ENCODE measurements around the gene YTHDC1.

Gene YTHDC1

DNA sequence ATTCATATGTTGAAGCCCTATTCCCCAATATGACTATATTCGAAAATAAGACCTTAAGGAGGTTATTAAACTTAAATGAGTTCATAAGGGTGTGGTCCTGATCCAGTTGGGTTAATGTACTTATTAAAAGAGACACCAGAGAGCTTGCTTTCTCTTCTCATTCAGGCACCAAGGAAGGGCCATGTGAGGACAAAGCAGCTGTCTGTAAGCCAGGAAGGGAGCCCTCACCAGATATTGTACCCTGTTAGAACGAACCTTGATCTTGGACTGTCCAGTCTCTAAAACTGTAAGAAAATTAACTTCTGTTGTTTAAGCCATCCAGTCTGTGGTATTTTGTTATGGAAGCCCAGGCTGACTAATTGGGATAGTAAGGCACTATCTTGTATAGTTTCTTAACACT is 9.1 kb upstream of the YTHDC1 start:
- no peak for DNase-seq

GRCh38 chr4:68352791-68353190 is 2.9 kb upstream of the YTHDC1 start:
- no peak for DNase-seq

DNA sequence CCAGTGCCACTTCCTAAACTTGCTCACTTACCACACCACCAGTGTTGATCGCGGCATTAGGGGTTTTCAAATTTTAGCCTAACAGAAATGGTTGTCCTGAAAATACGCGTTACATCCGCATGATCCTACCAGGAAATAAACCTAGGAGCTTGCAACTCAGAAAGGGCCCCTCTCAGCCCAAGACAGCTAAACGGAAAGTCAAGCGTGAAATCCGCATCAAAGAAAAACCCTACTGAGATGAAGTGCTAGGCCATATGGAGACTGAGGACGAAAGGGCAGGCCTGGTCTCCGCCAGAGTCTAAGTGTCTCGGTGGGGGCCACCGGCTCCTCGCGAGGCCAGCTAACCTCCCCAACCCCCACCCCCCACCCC is 626 bp downstream of the YTHDC1 start:
- peak; percentile 59 for DNase-seq

- peak; percentile 7 for DNase-seq
Measured at GRCh38 chr4:68348577-68348976, 1.3 kb downstream of the YTHDC1 start.

DNA sequence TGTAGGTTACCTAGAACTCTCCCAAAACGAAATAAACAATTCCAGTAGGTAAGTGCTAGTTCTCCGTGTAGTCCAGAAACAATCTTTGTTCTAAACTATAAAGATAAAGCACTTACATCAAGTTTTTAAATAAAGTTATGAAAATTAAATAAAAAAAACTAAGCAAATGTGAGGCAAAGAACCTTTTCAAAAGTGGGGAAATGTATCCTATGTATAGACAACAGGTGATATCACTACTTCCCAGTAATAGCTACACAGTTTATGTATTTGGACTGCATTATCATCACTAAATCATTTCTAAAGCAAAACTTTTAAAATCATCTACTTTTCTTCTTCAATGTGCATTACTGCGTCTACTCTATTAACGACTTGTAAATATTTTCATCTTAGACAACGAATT is 2.0 kb downstream of the YTHDC1 start:
- no peak for DNase-seq

- no peak for DNase-seq
Measured at GRCh38 chr4:68346461-68346860, 3.4 kb downstream of the YTHDC1 start.

GRCh38 chr4:68344785-68345184 is 5.1 kb downstream of the YTHDC1 start:
- DNase-seq: no peak

GRCh38 chr4:68344049-68344448 is 5.8 kb downstream of the YTHDC1 start:
- no peak for DNase-seq

- peak; percentile 20 for DNase-seq
Measured at GRCh38 chr4:68342134-68342533, 7.8 kb downstream of the YTHDC1 start.

GRCh38 chr4:68338625-68339024 is 11.3 kb downstream of the YTHDC1 start:
- DNase-seq: no peak

- no peak for DNase-seq
Measured at GRCh38 chr4:68337522-68337921, 12.4 kb downstream of the YTHDC1 start.

- DNase-seq: no peak
Measured at GRCh38 chr4:68337004-68337403, 12.9 kb downstream of the YTHDC1 start.

DNA sequence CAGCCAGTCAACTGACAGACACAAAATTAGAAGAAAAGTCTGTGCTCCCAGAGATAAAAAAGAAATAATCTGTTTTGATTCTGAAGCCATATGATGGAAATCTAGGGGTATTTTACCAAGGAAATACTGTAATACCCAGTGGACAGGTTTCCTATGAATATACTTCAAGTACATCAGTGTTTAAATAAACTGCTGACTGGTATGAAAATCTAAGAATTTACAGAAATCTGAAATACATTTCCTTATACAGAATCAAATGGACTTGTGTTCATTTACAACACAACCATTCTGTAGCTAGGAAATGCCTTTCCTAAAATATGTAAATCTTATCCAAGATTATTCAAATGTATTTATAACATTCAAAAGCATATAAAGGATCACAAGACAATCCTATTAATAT is 13.4 kb downstream of the YTHDC1 start:
- no peak for DNase-seq

- DNase-seq: no peak
Measured at GRCh38 chr4:68326141-68326540, 23.7 kb downstream of the YTHDC1 start.

DNA sequence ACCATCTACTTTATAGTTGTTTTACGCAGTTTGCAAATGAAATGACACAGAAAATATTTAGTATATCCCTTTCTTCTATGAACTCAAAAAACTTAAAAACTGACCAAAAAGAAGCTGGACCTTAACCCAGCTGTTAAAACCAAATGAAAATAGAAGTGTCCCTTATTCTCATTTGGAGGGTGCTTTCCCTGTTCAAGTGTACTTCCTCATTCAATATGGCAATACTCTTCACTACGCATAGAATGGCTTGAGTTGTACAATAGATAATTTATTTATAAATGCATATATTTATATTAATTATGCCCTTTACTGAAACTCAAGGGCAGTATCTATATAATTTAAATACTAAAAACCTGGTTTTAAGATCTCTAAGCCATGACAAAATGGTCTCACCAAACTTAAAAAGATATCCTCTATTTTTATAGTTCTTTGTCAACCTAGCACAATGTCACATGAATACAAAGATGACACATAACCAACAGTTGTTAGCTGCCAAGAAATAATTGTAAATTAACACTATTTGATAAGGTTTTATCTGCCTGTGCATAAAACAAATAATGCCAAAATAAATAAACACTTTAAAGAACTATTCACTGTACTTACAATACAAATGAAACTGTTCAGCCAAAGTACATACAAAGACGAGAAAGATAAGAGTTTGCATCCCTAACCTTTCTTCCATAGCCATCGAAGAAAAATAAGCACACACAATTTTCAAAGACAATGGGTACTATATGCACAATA is 25.2 kb downstream of the YTHDC1 start:
- DNase-seq: no peak

DNA sequence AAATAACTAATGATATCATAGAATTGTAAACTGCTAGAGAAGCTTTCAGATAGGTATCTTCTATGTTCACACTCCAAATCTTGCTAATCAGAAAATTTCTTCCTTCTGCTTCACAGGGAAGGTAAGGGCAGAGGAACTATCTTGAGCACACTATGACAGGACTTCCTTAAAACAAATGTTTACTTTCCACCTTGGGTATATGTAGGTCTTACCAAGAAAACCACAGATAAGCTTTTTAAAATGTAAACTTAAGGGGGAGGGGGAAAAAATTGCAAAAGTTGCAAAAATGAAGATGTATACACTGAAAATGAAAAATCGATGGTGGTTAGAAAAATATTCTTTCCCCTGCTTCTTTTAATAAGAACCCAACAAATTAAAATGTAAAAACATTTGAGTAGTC is 30.9 kb downstream of the YTHDC1 start:
- DNase-seq: no peak

DNA sequence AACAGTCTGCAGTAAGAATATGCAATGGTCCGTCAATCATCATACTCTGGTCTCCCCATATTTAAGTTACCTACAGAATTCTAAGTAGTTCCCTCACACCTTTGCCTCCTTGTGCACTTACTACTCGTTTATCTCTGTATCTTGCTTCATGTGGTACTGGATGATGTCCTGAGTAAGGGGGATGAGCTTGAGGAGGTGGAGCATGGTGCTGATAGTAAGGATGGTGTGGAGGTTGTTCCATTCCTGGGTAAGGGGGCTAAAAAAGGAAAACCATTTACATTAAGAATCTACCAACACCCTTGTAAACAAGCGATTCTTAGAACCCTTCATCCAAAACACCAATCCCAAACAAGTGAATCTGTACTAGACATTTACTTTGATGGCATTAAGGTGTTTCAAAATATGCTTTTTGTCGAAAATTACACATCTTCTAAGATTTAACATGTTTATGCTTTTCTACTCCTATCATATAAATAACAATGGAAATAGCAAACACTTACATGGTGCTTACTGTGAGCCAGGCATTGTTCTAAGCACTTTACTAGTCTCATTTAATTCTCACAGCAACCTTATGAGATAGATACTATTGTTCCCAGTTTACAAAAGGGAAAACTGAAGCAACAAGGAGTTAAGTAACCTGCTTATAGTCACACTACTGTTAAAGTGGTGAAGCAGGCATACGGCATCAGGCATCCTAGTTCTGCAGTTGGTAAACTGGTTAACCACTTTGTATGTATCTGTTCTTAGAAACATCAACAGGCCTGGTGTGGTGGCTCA is 33.5 kb downstream of the YTHDC1 start:
- DNase-seq: no peak

GRCh38 chr4:68310651-68311247 is 39.1 kb downstream of the YTHDC1 start:
- DNase-seq: no peak

DNA sequence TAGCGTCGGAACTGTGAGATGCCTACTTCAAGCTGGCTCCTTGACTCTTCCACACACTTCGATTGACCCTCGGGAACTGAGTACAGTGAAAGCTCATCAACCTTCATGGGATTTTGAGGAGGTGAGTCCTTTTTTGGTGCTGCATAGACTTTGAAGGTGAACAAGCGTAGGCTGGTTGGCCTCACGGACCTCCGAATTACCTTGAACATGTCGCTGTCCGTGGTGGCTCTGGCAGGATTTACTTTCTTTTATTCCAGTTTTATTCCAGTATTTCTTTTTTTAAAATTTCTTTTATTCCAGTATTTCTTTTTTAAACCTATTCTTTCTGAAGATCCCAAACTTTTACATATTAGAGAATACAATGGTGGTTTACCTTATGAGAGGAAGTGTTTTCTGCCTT is 45.2 kb downstream of the YTHDC1 start:
- DNase-seq: no peak

DNA sequence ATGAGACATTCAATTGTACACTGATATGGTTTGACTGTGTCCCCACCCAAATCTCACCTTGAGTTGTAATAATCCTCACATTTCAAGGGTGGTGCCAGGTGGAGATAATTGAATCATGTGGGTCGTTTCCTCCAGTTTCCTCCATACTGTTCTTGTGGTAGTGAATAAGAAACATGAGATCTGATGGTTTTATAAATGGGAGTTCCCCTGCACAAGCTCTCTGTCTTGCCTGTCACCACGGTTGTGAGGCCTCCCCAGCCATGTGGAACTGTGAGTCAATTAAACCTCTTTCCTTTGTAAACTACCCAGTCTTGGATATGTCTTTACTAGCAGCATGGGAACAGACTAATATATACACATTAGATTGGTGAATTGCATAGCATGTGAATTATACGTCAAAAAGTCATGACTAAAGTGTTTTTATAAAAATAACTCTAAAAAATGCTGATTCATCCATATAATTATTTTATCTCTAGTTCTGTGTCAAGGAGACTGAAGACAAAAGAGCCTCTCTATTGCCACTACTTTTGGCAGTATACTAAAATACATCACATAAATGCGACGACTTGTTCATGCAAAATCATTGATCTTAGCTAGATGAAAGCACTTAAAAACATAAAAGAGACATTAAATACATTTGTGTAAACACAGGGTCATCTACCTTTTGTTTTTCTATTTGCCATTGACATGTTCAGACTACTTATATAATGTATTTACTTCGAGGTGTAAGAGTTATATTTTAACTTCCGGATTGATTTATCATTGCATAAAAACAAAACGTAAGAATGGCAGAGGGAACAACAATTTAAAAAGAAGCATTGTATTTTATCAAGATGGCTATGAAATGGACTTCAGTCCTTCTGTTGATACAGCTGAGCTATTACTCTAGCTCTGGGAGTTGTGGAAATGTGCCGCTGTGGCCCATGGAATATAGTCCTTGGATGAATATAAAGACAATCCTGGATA is 50.1 kb downstream of the YTHDC1 start:
- DNase-seq: peak; percentile 27

GRCh38 chr4:68297137-68297536 is 52.8 kb downstream of the YTHDC1 start:
- DNase-seq: no peak

GRCh38 chr4:68291256-68291655 is 58.6 kb downstream of the YTHDC1 start:
- DNase-seq: no peak

GRCh38 chr4:68288393-68288740 is 61.5 kb downstream of the YTHDC1 start:
- no peak for DNase-seq

Data from NCI-H146 (cell line).